K562 (cell line): ENCODE measurements around the gene CORO2A. TPM values are rescaled to one million over a fixed set of nuclear protein-coding genes. Genes with fewer than 3 reads are reported as not detected.

Source experiments
- ATAC-seq: fragments of 200-7000 bp; cut with Tn5 transposase; 3 replicates; pipeline ENCODE4 v1.9.1; 2020; ENCODE audit warnings: moderate library complexity
- BruUV-seq: library from RNA; stranded (reverse); fragments of 400-500 nt; replicated peaks from 2 replicates; lab custom pipeline; 2021; lab: Mats Ljungman, UMichigan
- CTCF ChIA-PET: fragments of 300-600 bp; formaldehyde crosslinking; extraction: SDS; loops from one replicate; lab custom pipeline; 2021; ENCODE audit warnings: low intra/inter-chr PET ratio; lab: Yijun Ruan, JAX
- POLR2A ChIA-PET: fragments of 300-600, 350-650 bp; sonication (Branson Sonifier 250); formaldehyde crosslinking; extraction: SDS; loops from one replicate; lab custom pipeline; 2021; ENCODE audit warnings: antibody characterized with exemption, inconsistent platforms; lab: Yijun Ruan, JAX
- DNase-seq, 4 experiments: peaks; one replicate each; pipeline versions ENCODE4 v3.0.0 to v3.0.0-alpha.2; 2011 to 2018; ENCODE audit warnings: low spot score in 3 of 4, mixed read lengths in 3 of 4; ENCODE audit errors: extremely low read depth in 1 of 4
- FAIRE-seq: peaks from 2 replicates; lab custom pipeline; 2011; peaks lifted over from hg19 to GRCh38; lab: Jason Lieb, UNC
- H2AFZ ChIP-seq: 2 replicates; pipeline ENCODE4 v1.6.0; 2011; ENCODE audit warnings: low read depth, low read length, control low read depth, inconsistent platforms
- H3K27ac ChIP-seq: fragments of 200-600 bp; 3 replicates; pipeline ENCODE4 v1.8.0; 2011; ENCODE audit warnings: low read depth, mild to moderate bottlenecking, control low read depth, inconsistent platforms, low read length, moderate library complexity, mixed read lengths; ENCODE audit errors: extremely low read depth
- H3K27me3 ChIP-seq, 2 experiments: fragments of 300-600 bp in 1 of 2; 2 replicates in 1 of 2; 3 replicates in 1 of 2; pipeline versions ENCODE4 v1.6.0 to v1.8.0; 2011; ENCODE audit warnings: inconsistent platforms in 2 of 2, low read length in 2 of 2, mild to moderate bottlenecking in 1 of 2, mixed read lengths in 1 of 2, moderate library complexity in 1 of 2; ENCODE audit not compliant: control insufficient read depth in 2 of 2, insufficient read depth in 2 of 2
- H3K36me3 ChIP-seq: fragments of 300-600 bp; 3 replicates; pipeline ENCODE4 v1.8.0; 2011; ENCODE audit warnings: mild to moderate bottlenecking, low read length, inconsistent platforms; ENCODE audit not compliant: control insufficient read depth, insufficient read depth
- H3K4me1 ChIP-seq, 2 experiments: fragments of 200-600 bp in 1 of 2; replicated peaks in 1 of 2; 2 replicates in 1 of 2; 3 replicates in 1 of 2; pipeline versions ENCODE4 v1.5.1 to v1.8.0; 2011; ENCODE audit warnings: inconsistent platforms in 2 of 2, low read length in 2 of 2, mild to moderate bottlenecking in 1 of 2, mixed read lengths in 1 of 2, moderate library complexity in 1 of 2; ENCODE audit not compliant: control insufficient read depth in 2 of 2, insufficient read depth in 2 of 2
- H3K4me2 ChIP-seq: 2 replicates; pipeline ENCODE4 v1.6.1; 2011; ENCODE audit warnings: low read length, control low read depth, inconsistent platforms, mixed read lengths; ENCODE audit not compliant: insufficient read depth
- H3K4me3 ChIP-seq: fragments of 200-600 bp; sonication (generic), shearing (Covaris generic); 2 replicates; pipeline ENCODE4 v1.5.1; 2016; ENCODE audit warnings: control low read depth, inconsistent platforms
- H3K79me2 ChIP-seq: fragments of 200-600 bp; 3 replicates; pipeline ENCODE4 v1.8.0; 2011; ENCODE audit warnings: low read length, inconsistent platforms; ENCODE audit not compliant: control insufficient read depth, insufficient read depth
- H3K9ac ChIP-seq, 2 experiments: 2 replicates each; pipeline versions ENCODE4 v1.6.0 to v1.6.1; 2011; ENCODE audit warnings: low read depth in 2 of 2, low read length in 2 of 2, control low read depth in 1 of 2, inconsistent platforms in 1 of 2, mild to moderate bottlenecking in 1 of 2, mixed read lengths in 1 of 2; ENCODE audit not compliant: insufficient read depth in 1 of 2
- H3K9me1 ChIP-seq: one replicate; pipeline ENCODE4 v1.6.0; 2011; ENCODE audit warnings: inconsistent platforms, mild to moderate bottlenecking, low read length, moderate library complexity; ENCODE audit not compliant: control insufficient read depth, insufficient read depth
- H3K9me3 ChIP-seq: replicated peaks from 2 replicates; pipeline ENCODE4 v1.5.1; 2011; ENCODE audit warnings: low read depth, low read length, inconsistent platforms; ENCODE audit not compliant: control insufficient read depth, insufficient read depth
- H4K20me1 ChIP-seq: replicated peaks from 2 replicates; pipeline ENCODE4 v1.6.1; 2011; ENCODE audit warnings: low read length, inconsistent platforms, mixed read lengths; ENCODE audit not compliant: control insufficient read depth, insufficient read depth
- ARID4B ChIP-seq: sonication (generic); formaldehyde crosslinking; IDR thresholded peaks from 2 replicates; pipeline ENCODE4 v1.8.0; 2022; ENCODE audit warnings: mild to moderate bottlenecking, missing genetic modification reagents
- ATF7 ChIP-seq: fragments of 450-650 bp; IDR thresholded peaks from 2 replicates; pipeline ENCODE4 v1.7.1; 2014; ENCODE audit warnings: mild to moderate bottlenecking, moderate library complexity
- CAMTA2 ChIP-seq: fragments of 250-450 bp; sonication (Bioruptor Pico); conservative IDR thresholded peaks from 2 replicates; pipeline ENCODE4 v1.5.1; 2022
- DLX4 ChIP-seq: fragments of 250-450 bp; sonication (Bioruptor Pico); IDR thresholded peaks from 2 replicates; pipeline ENCODE4 v1.6.1; 2021; ENCODE audit warnings: mild to moderate bottlenecking
- ETV5 ChIP-seq: sonication (generic); formaldehyde crosslinking; IDR thresholded peaks from 2 replicates; pipeline ENCODE4 v1.4.0; 2020; ENCODE audit warnings: low read depth, mild to moderate bottlenecking, missing genetic modification reagents
- FOXO4 ChIP-seq: fragments of 450-650 bp; formaldehyde crosslinking; IDR thresholded peaks from 2 replicates; pipeline ENCODE4 v1.4.0; 2020; ENCODE audit warnings: mild to moderate bottlenecking, moderate library complexity
- HMG20A ChIP-seq: fragments of 450-650 bp; formaldehyde crosslinking; conservative IDR thresholded peaks from 2 replicates; pipeline ENCODE4 v1.4.0; 2020; ENCODE audit warnings: mild to moderate bottlenecking, mixed read lengths
- IRF9 ChIP-seq: fragments of 450-650 bp; IDR thresholded peaks from 2 replicates; pipeline ENCODE4 v1.6.1; 2016; ENCODE audit warnings: missing biosample characterization, missing genetic modification characterization
- KDM1A ChIP-seq, 2 experiments: fragments of 450-650 bp; IDR thresholded peaks; 2 replicates each; pipeline ENCODE4 v1.6.1; 2016; ENCODE audit warnings: mild to moderate bottlenecking in 2 of 2
- PRMT5 ChIP-seq: sonication (generic); formaldehyde crosslinking; IDR thresholded peaks from 2 replicates; pipeline ENCODE4 v1.5.0; 2020; ENCODE audit warnings: missing genetic modification reagents
- SRSF7 ChIP-seq: fragments of 200-400 bp; formaldehyde crosslinking; optimal IDR thresholded peaks from 2 replicates; pipeline ENCODE3; 2017; ENCODE audit warnings: mild to moderate bottlenecking, low read depth, low read length
- XRCC5 ChIP-seq: fragments of 200-400 bp; formaldehyde crosslinking; IDR thresholded peaks from 2 replicates; pipeline ENCODE4 v1.6.1; 2017; ENCODE audit warnings: low read depth, mild to moderate bottlenecking, low read length
- ZBTB5 ChIP-seq: fragments of 450-650 bp; IDR thresholded peaks from 2 replicates; pipeline ENCODE4 v1.6.1; 2017; ENCODE audit warnings: antibody characterized with exemption
- WGBS: fragments of 100-300 bp; shearing (Covaris generic); methylation state at CpG from one replicate; pipeline ENCODE4 v1.1.6; 2016; ENCODE audit warnings: low coverage, mixed read lengths; ENCODE audit not compliant: insufficient coverage; ENCODE audit errors: missing lambda C conversion rate; 5-methylcytosine and 5-hydroxymethylcytosine counted together
- in situ Hi-C: fragments of 300-500 bp; cut with MboI; formaldehyde crosslinking; loops from 4 replicates; pipeline ENCODE4 v1.15.0; 2018; ENCODE audit warnings: inconsistent platforms, mixed read lengths
- intact Hi-C: fragments of 100-400 bp; cut with micrococcal nuclease; formaldehyde crosslinking; loops from 2 replicates; pipeline ENCODE4 v1.14.2; 2022
- polyA plus RNA-seq, 8 experiments: library from polyadenylated mRNA; depleted of rRNA in 4 of 8; stranded (reverse) in 5 of 8; unstranded in 3 of 8; fragments of >200 nt; fragmentation: Nextera tagmentation in 2 of 8; fragmentation: Illumina TruSeq in 1 of 8; extraction: Ambion mirVana in 2 of 8; extraction: Trizol in 1 of 8; gene quantifications; 2 replicates each; pipeline versions ENCODE4 v1.2.1 to v1.2.3, GENCODE V29; 2011 to 2014; ENCODE audit warnings: inconsistent platforms in 1 of 8, missing spikeins in 1 of 8
- total RNA-seq, 7 experiments: library from RNA; depleted of rRNA in 6 of 7; stranded (reverse); fragments of >200 nt in 6 of 7; fragmentation: Illumina TruSeq in 2 of 7; extraction: Trizol in 2 of 7; gene quantifications; 2 replicates each; pipeline versions ENCODE4 v1.2.1 to v1.2.3, GENCODE V29; 2011 to 2021; ENCODE audit warnings: low replicate concordance in 1 of 7

CORO2A gene
- total and polyA plus RNA-seq, 9 of the 15 experiments (the other 6 are each of a cell fraction or from before 2014, with no cell fraction given): 9.5 to 26.6 (median 18.0) TPM

- TF ChIP-seq FOXO4: no peak
- TF ChIP-seq ARID4B: no peak
- no peak for TF ChIP-seq SRSF7
- TF ChIP-seq KDM1A (IDR thresholded peaks at IDR 0.05): no peak
These were observed 17.1 kb upstream of the CORO2A start (continued) for GRCh38 chr9:98209530-98209929.

GRCh38 chr9:98208635-98209034, 16.2 kb upstream of the CORO2A start:
- Histone ChIP-seq H3K27me3 (no peaks in the 10 kb centered on the region), H3K9me1 (no peaks in the 10 kb centered on the region), H3K27ac (no peak overlapping the region), H3K79me2 (no peaks in the 10 kb centered on the region), H4K20me1 (no peaks in the 10 kb centered on the region), H2AFZ (no peak overlapping the region), H3K4me1 (peaks cover 11 to 22% of the 10 kb centered on the region in 2 experiments; a peak in 4 of 5 replicates), H3K4me3 (no peak overlapping the region), H3K36me3 (peaks cover 3% of the 10 kb centered on the region; the same call in 1 of the 3 replicates), H3K9me3 (no peaks in the 10 kb centered on the region), H3K4me2 (no peak overlapping the region), H3K9ac (no peak overlapping the region)
- no peak for DNase-seq
- no peak for FAIRE-seq
- CTCF ChIA-PET: no interaction called here
- BruUV-seq: no TSS peak
- POLR2A ChIA-PET: no interaction called here
- intact Hi-C loops (loop anchor here (5.0 to 10.0 kb wide), 2 partner anchors 106 to 159 kb away; no protein-coding TSS in a partner anchor), in situ Hi-C loops (loop anchor here (5.0 kb wide), 2 partner anchors 54 to 91 kb away; partner anchors contain the start of gene TRIM14)
- WGBS: 91% methylated on average over 20 of the region's 20 CpGs
- ATAC-seq: no peak
- TF ChIP-seq ZBTB5 (no peak), DLX4 (CRISPR knock-in tag) (no peak), PRMT5 (CRISPR knock-in tag) (no peak), CAMTA2 (CRISPR knock-in tag) (no peak), HMG20A (CRISPR knock-in tag) (no peak), IRF9 (no peak), XRCC5 (no peak), ATF7 (no peak), ETV5 (CRISPR knock-in tag) (no peak)
